Urinary bladder (tissue), 4 donors: ENCODE data around the gene KDELR1. TPM values are rescaled to one million over a fixed set of nuclear protein-coding genes. Genes with fewer than 3 reads are reported as not detected.

Experiments
- DNase-seq: peaks from one replicate; pipeline ENCODE4 v3.0.0-alpha.2; 2015; ENCODE audit errors: extremely low spot score
- H3K27ac ChIP-seq: one replicate; pipeline ENCODE4 v1.5.1; 2013; ENCODE audit warnings: low read depth, mild to moderate bottlenecking, moderate library complexity
- H3K36me3 ChIP-seq: one replicate; pipeline ENCODE4 v1.6.1; 2013; ENCODE audit warnings: mild to moderate bottlenecking, moderate library complexity; ENCODE audit not compliant: insufficient read depth
- H3K4me1 ChIP-seq: one replicate; pipeline ENCODE4 v1.6.1; 2013; ENCODE audit warnings: mild to moderate bottlenecking, moderate library complexity; ENCODE audit not compliant: insufficient read depth
- H3K4me3 ChIP-seq: one replicate; pipeline ENCODE4 v1.5.1; 2013; ENCODE audit warnings: low read depth, low read length
- WGBS: extraction: QIAGEN DNeasy Blood & Tissue Kit; methylation state at CpG from one replicate; pipeline ENCODE4 v1.1.7; 2013; 5-methylcytosine and 5-hydroxymethylcytosine counted together
- polyA plus RNA-seq: library from polyadenylated mRNA; stranded (reverse); fragments of 200-250 nt; gene quantifications from one replicate; pipeline ENCODE4 v1.2.3, GENCODE V29; 2013
- total RNA-seq: library from RNA; depleted of rRNA; stranded (reverse); fragments of >200 nt; gene quantifications from one replicate; pipeline ENCODE4 v1.2.3, GENCODE V29; 2014
- donor health status: healthy with polysubstance abuse.
- donor health status: healthy.

The KDELR1 gene
- total and polyA plus RNA-seq, 2 donors: 68.7 to 144 TPM

DNA sequence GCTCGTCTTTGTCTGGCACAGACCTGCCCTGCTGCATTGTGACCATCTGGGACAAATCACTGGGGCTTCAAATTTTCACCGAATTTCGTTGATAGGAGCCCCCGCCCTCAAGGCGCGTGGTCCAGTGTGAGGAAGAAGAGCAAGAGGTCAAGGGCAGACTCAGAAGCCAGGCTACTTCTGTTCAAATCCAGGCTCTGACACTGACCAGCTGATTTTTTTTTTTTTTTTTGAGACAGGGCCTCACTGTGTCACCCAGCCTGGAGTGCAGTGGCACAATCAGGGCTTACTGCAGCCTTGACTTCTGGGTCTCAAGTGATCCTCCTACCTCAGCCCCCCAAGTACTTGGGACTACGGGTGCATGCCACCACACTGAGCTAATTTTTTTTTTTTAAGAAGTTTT is 20.0 kb downstream of the KDELR1 start:
- Histone ChIP-seq H3K4me3 (no peak overlapping the region), H3K36me3 (no peaks in the 10 kb centered on the region), H3K27ac (no peak overlapping the region), H3K4me1 (no peaks in the 10 kb centered on the region)
- DNase-seq: no peak
- WGBS: 61% methylated on average over 7 of the region's 7 CpGs

DNA sequence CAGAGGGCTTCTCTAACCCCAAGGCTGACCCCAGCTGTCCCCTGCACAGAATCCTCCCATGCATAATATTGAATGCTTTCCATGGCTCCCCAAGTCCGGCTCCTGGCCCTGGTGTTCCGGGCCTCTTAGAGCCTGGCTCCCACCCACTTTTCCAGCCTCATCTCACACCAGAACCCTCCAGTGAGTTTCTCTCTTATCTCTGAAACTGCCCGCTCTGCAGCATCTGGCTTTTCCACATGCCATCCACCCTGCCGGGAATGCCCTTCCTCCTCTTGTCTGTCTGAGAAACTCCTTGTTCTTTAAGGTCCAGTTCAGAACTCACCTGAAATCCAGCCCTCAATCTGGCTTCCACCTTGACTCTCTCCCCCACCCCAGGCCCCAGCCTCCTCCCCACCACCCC is 20.4 kb downstream of the KDELR1 start:
- 73% methylated on average over 4 of the region's 4 CpGs for WGBS
- no peak for DNase-seq
- Histone ChIP-seq H3K4me3 (no peak overlapping the region), H3K27ac (no peak overlapping the region), H3K4me1 (no peaks in the 10 kb centered on the region), H3K36me3 (no peaks in the 10 kb centered on the region)

DNA sequence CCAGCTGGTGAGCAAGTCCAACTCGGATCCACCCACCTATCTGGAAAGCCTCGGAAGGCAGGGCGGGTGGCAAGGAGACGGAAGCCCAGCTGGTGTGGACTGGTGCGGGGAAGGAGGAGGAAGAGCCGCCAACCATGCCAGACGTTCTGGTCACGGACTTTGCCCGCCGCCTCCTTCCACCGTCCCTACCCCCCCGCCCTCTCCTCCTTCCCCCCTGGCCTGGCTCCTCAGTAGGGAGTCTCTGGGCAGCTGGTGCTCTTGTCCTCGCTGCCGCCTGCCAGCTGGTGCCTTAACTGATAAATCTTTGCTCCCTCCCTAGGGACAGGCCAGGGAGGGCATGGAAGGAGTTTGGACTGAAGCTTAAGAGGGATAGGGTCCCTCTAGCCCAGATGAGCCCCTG is 22.4 kb downstream of the KDELR1 start:
- no peak for DNase-seq
- Histone ChIP-seq H3K36me3 (no peaks in the 10 kb centered on the region), H3K27ac (no peak overlapping the region), H3K4me3 (no peak overlapping the region), H3K4me1 (no peaks in the 10 kb centered on the region)
- WGBS: 78% methylated on average over 14 of the region's 14 CpGs

DNA sequence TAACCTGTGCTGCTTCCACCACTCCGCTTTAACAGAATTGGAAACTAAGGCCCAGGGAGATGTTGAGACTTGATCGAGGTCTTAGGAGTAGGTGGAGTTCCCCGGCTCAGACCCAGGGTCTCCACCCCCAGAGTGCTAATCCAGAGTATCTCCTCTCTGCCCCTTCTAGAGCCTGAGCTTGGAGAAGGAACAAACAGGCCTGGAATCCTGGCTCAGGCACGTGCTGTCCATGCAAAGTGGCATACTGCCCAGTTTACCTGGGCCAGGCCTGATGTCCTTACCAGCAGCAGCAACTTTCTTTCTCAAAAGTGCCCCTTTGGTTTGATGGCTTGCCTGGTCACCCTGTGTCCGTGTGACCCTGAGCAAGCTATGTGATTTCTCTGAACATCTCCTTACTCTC is 23.5 kb downstream of the KDELR1 start:
- Histone ChIP-seq H3K36me3 (no peaks in the 10 kb centered on the region), H3K4me1 (no peaks in the 10 kb centered on the region), H3K27ac (no peak overlapping the region), H3K4me3 (no peak overlapping the region)
- 66% methylated on average over 5 of the region's 5 CpGs for WGBS
- no peak for DNase-seq

DNA sequence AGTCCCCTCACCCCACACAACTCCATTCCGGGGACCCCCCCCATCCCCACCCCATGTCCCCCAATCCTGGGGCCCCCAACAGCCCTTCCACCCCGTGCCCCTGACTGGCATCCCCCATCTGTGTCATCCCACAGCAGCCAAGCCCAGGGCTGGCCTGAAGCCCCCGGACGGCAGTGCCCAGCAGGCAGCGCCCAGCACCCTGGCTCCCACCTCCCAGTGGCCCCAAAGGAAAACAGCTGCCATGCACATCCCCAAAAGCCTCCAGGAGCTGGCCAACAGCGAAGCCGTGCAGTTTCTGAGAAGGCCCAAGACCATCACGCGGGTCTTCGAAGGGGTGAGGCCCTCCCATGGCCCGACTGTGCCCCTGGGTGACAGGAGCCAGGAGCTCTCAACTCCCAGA is 25.7 kb downstream of the KDELR1 start:
- 91% methylated on average over 11 of the region's 11 CpGs for WGBS
- no peaks in the 10 kb centered on the region for H3K4me1 ChIP-seq
- H3K36me3 ChIP-seq: no peaks in the 10 kb centered on the region
- H3K27ac ChIP-seq: no peak overlapping the region
- no peak overlapping the region for H3K4me3 ChIP-seq
- no peak for DNase-seq

DNA sequence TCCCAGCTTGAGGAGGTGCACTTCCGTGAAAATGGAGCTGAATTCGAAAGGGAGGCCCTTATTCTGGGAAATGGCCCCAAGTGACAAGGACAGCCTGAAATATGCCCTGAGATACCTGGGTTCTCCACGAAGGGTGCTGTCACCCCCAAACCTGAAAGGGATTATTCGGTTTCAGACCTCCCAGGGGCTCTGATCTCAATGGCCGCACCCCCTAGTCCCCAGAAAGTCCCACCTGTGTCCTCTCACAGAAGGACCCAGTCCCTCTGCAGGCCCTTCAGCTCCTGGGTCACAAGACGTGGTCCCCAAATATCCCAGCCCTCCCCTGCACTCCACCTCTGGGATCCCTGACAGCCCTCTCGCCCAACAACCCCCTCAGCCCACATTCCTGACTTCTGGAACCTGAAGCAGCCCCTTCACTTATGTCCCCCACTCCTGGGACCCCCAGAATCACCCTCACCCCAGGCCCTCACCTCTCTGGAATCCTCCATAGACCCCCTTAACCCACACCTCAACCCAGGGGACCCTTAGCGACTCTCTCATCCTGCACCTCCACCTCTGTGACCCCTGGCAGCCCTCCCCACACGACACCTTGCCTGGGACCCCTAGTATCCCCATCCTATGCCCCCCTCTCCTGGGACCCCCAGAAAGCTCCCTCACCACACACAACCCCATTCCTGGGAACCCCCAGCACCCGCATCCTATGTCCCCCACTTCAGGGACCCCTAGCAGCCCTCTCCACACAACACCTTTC is 26.6 kb downstream of the KDELR1 start:
- WGBS: 65% methylated on average over 10 of the region's 10 CpGs
- DNase-seq: no peak
- no peaks in the 10 kb centered on the region for H3K36me3 ChIP-seq
- no peaks in the 10 kb centered on the region for H3K4me1 ChIP-seq
- H3K27ac ChIP-seq: no peak overlapping the region
- H3K4me3 ChIP-seq: no peak overlapping the region

DNA sequence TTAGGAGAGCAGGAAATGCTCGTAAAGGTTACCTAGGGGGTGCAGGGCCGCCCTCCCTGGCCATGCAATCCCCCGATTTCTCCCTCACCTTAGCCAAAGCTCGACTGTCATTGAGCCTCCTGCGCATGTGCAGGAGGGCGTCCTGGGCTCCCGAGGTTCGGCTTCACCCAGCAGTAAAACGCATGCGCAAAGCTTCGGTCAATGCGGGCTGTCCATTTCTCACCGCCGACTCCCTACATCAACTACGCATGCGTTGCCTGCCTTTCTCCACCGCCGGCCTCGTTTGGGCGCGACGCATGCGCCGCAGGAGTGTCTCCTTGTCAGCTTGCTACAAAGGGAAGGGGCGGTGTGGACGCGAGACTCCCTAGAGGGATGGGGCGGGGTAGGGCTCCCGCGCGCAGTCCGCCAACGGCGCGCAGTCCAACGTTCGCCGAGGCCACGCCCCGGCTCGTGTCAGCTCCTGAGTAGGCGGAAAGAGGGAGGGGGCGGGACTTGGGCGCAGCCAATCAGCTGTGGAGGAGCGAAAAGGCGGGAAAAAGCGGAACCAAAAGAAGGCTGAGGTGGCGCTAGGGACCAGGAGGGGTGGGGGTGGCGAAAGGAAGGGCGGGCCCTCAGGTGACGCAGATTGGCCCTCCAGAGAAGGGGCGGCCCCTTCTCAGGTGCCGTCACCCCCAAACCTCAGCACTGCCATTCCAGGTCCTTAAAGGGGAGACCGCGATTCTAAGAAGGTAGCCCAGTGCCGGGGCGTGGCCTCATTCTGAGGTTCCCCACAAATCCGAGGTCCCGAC is 27.3 kb downstream of the KDELR1 start, which contains the start of the genes SYNGR4 and TMEM143:
Gene SYNGR4, plus strand, starts transcription at position 558 of the 788 bp plus-strand sequence. CDS start 1,476 bp downstream, outside the sequence.
Gene TMEM143, minus strand, starts transcription at position 131 of the 788 bp plus-strand sequence. Its CDS starts 20 bp downstream, at position 111.
- under 1% methylated on average over 59 of the region's 59 CpGs for WGBS
- peak; percentile 100 for DNase-seq
- Histone ChIP-seq H3K4me1 (no peaks in the 10 kb centered on the region), H3K4me3 (peak within 1 kb of the TSS; percentile 54), H3K36me3 (no peaks in the 10 kb centered on the region), H3K27ac (peak within 1 kb of the TSS; percentile 92)

DNA sequence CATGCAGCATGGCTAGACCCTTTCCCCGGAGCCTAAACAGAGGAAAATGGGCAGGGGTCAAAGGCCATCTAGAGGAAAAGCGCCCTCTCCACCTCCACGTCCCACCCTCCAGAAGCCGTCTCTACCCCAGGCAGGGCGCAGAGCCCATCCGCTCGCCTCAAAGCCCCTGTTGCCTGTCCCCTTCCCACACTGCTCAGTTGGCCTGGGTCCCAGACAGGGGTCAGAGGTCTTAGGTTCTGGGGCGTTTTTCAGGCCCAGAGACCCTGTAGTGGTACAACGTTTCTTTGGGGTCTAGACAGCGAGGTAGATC is 27.9 kb downstream of the KDELR1 start:
- Histone ChIP-seq H3K4me1 (no peaks in the 10 kb centered on the region), H3K4me3 (peak overlapping the region; percentile 54), H3K36me3 (no peaks in the 10 kb centered on the region), H3K27ac (peak overlapping the region; percentile 92)
- DNase-seq: no peak
- WGBS: under 1% methylated on average over 10 of the region's 10 CpGs

DNA sequence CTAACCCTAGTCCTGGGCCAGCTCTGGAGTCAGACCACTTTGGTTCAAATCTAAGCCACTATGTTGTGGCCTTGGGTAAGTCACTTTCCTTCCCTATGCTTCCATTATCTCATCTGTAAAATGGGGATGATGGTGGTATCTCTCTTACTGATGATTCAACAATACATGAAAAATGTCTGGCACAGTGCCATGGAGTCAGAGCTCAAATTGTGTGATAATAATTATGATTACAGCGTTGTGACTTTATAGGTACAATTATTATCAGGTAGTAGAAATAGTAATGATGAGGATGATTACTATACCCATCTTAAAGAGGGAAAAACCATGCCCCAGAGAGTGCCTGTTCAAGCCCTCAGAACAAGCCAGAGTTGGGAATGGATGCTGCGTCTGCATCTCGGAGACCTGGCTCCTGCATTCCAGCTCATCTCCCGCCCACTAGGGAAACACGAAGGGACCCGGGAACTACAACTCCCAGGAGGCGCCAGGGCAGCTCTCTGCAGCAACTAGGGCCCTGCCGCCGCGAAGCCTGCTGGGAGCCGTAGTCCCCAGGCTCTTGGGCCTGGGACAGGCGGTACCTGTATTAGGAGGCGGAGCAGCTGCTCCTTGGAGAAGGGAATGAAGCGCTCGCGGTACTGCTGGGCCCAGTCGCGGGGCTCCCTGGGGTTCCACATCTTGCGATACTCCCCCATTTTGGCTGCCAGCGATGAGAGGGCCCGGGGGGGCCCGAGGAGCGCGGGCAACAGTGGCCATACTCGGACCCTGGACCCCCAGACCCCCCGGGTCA is 28.4 kb downstream of the KDELR1 start:
- no peaks in the 10 kb centered on the region for H3K36me3 ChIP-seq
- no peaks in the 10 kb centered on the region for H3K4me1 ChIP-seq
- WGBS: 4% methylated on average over 26 of the region's 26 CpGs
- H3K4me3 ChIP-seq: peak overlapping the region; percentile 54
- peak; percentile 86 for DNase-seq
- peak overlapping the region; percentile 92 for H3K27ac ChIP-seq

DNA sequence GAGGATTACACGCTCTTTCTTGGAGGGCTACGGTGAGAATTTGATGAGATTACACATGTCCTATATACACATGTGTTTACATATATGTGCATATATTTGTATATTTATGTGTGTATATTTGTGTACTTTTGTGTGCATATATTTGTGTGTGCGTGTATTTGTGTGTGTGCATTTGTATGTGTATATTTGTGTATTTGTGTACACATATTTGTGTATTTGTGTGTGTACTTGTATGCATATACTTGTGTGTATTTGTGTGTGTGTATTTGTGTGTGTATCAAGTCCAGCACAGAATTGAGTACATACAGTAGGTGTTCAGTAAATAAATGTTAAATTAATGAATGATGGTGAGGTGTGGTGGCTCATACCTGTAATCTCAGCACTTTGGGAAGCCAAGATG is 29.4 kb downstream of the KDELR1 start:
- 93% methylated on average over 3 of the region's 3 CpGs for WGBS
- Histone ChIP-seq H3K4me3 (no peak overlapping the region), H3K4me1 (no peaks in the 10 kb centered on the region), H3K36me3 (no peaks in the 10 kb centered on the region), H3K27ac (no peak overlapping the region)
- DNase-seq: no peak

DNA sequence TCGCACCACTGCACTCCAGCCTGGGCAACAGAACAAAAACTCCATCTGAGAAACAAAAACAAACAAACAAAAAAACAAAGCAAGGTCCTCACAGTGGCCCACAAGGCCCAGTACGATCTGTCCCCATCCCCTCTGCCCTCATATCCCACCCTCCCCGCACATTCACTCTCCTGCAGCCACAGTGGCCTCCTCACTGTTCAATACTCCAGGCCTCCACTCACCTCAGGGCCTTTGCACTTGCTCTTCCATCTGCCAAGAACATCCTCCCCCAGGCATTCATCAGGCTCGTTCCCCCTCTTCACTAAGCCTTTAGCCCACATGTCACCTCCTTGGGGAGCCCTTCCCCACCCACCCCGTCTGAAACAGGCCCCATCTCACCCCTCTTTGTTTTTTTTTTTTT is 32.2 kb downstream of the KDELR1 start:
- no peak for DNase-seq
- H3K36me3 ChIP-seq: no peaks in the 10 kb centered on the region
- H3K4me1 ChIP-seq: no peaks in the 10 kb centered on the region
- H3K27ac ChIP-seq: no peak overlapping the region
- WGBS: 92% methylated on average over 5 of the region's 5 CpGs
- no peak overlapping the region for H3K4me3 ChIP-seq

DNA sequence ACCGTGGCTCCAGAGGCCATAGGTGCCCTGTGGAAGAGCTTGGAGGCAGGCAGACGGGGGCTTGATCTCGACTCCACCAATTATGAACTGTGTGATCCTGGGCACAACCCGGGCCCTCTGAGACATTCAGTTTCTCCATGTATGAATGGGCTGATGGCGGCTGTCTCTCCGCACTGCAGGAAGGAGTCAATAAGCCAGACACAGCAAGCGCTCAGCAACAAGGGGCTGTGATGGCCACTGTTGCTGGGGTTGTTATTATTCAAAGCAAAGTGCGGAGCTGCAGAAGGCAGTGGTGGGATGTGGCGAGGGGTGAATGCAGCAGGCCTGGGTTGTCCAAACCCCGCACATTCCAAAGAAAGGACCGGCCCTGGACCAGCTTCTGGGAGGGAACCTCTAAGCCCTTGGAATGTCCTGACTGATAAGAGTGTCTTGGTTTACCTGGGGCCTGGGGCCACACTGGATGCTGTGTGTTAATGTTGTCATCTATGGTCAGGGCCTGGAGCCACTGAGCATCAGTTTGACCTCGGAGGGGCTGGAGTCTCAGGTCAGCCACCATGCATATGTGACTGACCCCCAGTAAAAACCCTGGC is 35.9 kb downstream of the KDELR1 start:
- DNase-seq: no peak
- H3K4me3 ChIP-seq: no peak overlapping the region
- no peaks in the 10 kb centered on the region for H3K4me1 ChIP-seq
- H3K36me3 ChIP-seq: no peaks in the 10 kb centered on the region
- WGBS: 82% methylated on average over 12 of the region's 12 CpGs
- H3K27ac ChIP-seq: no peak overlapping the region

DNA sequence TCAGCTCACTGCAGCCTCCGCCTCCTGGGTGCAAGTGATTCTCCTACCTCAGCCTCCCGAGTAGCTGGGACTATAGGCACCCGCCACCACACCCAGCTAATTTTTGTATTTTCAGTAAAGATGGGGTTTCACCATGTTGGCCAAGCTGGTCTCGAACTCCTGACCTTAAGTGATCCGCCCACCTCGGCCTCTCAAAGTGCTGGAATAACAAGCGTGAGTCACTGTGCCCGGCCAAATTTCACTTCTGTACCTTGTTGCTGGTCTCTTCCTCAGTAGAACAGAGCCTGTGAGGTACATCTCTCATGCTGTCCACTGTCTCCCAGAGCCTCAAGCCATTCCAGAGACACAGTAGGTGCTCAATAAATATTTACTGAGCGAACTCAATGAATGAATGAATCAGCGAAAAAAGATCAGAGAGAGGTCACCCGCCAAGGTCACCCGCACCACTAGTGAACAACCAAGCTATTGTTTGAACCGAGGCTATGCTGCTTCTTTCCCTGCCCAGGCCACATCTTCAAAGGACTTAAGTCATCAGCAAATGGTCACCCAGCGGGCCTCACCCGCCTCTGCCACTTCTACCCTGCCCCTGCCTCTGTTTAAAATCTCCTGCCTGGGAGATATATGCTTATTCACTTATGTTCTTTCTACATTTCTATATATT is 36.9 kb downstream of the KDELR1 start:
- Histone ChIP-seq H3K36me3 (no peaks in the 10 kb centered on the region), H3K27ac (no peak overlapping the region), H3K4me1 (no peaks in the 10 kb centered on the region), H3K4me3 (no peak overlapping the region)
- WGBS: 88% methylated on average over 15 of the region's 15 CpGs
- DNase-seq: no peak
